ENCODE results near the gene STK38.
"Not testable (repeated sequence)": the region's sequence is repeated elsewhere in the genome, so short reads cannot be mapped to it uniquely, and the experiment has no call there.

The STK38 gene

DNA sequence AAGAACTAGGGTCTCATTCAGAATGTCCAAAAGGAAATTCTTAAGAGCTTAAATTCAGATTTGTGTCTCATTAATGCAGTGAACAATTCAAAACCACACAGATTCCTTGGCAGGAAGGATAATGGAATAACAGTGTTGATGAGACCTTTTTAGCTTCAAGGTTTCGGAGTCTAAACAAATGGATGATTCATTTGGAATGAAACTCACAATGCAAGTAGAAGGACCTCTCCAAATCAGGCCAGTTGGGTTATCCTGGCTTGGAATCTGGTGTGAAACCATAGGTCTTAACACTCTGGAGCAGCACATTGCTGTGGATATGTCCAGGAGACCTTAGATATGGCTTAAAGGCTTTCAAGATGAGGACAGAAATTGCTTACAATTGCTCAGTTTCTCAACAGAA, 59.6 kb downstream of the STK38 start:
- DNase-seq (ENCODE audit: low read depth): no peak

DNA sequence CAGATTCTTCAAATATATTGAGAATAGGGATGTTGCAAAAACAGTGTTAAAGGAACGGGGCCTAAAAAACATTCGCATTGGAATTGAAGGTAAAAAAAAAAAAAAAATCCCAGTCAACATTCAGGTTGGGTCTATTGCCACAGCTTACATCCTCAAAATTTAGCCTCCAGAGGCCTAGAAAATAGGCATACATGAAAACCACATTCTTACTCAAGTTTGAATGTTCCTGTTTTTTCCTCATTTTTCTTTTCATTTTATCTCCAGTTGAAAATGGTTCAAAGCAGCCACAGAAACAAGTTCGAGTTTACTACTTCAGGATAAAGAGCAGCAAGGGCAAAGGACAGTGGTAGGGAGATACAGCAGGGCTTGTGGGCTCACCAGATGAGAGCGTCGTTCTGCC, 62.5 kb downstream of the STK38 start:
- no peak for DNase-seq (ENCODE audit: low read depth)

DNA sequence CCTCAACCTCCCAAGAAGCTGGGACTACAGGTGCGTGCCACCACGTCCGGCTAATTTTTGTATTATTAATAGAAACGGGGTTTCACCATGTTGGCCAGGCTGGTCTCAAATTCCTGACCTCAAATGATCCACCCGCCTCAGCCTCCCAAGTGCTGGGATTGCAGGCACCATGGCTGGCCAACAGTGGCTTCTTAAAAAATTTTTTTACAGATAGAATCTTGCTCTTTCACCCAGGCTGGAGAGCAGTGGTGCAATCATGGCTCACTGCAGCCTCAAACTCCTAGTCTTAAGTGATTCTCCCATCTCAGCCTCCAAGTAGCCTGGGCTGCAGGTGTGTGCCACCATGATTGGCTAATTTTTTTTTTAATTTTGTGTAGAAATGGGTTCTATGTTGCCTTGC, 64.0 kb downstream of the STK38 start:
- not testable (repeated sequence) for DNase-seq (ENCODE audit: low read depth)

DNA sequence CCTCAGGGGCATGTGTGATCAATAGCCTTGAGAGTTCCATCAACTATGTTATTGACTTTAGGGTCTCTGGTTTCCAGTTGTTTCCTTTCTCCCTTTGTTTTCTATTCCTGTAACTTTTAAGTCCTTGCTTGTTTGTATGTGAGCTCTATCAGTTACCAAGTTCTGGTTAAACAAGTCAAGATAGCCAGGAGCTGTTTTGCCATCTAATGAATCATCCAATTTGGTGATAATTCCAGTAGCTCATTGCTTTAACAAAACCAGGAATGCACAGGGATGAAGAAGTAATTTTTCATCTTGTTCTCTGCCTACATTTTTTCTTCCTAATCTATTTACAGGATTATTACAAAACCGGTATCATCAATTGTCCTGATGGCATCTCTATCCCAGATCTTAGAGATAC, 68.0 kb downstream of the STK38 start:
- no peak for DNase-seq (ENCODE audit: low read depth)

DNA sequence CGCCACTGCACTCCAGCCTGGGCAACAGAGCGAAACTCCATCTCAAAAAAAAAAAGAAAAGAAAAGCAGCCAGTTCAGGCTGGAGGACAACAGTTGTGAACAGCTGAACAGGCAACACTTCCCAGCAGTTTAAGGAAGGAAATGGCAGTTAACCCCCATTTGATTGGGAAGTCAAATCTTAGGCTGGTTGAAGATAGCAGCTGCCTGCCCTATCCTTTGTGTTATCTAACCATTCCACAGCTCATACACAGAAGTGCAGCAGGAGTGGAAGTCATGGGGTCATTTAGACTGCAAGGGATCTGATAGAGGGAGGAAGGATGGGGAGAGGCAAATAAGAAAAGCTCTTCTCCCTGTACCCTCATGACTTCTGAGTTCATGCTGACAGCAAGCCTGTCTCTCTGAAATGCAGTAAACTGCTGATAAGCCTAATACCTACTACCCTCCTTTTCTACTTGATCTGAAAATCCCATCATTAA, 69.2 kb downstream of the STK38 start:
- DNase-seq (ENCODE audit: low read depth): no peak

DNA sequence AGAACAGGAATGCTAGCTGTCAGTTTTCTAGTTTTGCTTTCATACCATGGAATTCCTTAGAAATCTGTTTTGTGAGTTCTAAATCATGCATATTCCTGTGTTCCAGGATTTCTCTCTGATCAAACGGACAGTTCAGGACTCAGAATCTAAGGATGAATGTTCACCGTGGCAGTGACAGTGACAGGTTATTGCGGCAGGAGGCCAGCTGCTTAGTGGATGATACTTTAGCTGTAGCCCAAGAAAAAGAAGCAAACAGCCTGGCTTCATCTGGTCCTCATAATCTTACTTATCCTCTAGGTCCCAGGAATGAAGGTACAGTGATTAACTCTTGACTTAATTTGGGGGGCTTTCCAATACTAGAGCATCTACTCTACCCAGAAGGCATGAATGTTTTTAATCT, 77.3 kb downstream of the STK38 start:
- no peak for DNase-seq (ENCODE audit: low read depth)

DNA sequence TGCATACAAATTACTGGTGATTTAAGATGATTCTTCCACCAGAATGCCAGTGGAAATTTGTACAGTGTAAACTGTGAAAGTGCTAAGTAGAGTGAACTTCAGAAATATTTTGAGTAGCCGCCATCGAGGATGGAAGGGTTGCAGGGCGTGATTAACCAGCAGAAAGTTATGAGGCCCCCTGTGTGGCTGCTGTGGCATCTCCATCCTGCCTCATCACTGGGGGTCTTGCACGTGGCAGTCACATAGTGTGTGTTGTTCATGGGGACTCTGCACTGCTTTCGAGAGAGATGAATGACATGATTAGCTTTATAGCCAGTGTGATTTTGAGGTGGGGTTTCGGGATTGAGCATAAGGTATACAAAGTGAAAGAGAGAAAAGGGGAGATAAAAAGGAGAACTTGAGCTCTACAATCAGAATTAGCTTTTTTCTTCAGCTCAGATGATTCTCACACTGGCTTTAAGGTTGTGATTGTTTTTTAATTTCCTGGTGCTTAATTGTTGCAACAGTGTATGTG, 78.1 kb downstream of the STK38 start:
- DNase-seq (ENCODE audit: low read depth): no peak

DNA sequence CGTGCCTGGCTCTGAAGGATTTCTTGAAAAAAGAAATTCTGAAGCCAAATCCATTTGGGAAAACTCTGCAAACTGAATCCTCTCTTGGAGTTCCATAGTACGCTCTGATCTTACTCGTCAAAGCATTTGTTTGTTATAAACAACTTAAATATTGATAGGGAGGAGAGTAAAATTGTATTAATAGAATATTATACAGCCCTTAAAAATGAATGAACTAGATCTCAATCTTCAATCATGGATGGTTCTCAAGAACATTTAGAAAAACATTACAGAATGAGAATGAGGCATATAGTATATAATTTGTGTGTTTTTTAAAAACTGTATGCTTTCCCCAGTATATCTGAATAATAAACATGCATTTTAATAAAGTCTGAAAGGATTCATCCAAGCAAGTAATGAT, 79.7 kb downstream of the STK38 start:
- no peak for DNase-seq (ENCODE audit: low read depth)

DNA sequence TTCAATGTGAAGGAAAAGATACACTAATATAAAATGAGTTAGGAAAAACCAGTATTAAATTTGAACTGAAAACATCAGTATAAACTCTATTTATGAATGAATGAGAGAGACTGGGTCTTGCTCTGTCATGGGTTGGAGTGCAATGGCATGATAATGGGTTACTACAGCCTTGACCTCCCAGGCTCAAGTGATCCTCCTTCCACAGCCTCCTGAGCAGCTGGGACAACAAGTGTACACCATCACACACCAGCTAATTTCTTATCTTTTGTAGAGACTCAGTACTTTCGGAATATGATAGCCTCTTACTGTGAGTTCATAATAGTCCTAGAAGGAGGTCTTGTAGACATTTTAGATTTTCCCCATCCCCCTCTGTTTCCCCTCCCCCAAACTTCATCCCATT, 83.0 kb downstream of the STK38 start:
- DNase-seq (ENCODE audit: low read depth): no peak

DNA sequence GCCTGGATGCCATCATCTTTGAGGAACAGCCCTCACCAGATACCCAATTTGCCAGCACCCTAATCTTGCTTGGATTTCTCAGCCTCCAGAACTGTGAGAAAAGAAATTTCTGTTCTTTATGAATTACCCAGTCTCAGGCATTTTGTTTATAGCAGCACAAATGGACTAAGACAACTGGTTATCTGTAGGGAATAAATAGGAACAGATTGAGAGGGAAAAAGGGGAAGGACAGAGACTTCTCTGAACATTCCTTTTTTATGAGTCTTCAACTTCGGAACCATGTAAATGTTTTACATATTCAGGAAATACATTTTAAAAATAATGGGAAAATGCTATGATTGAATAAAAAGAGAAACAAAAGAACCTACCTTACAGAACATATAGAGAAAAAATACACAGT, 83.6 kb downstream of the STK38 start:
- DNase-seq (ENCODE audit: low read depth): no peak

DNA sequence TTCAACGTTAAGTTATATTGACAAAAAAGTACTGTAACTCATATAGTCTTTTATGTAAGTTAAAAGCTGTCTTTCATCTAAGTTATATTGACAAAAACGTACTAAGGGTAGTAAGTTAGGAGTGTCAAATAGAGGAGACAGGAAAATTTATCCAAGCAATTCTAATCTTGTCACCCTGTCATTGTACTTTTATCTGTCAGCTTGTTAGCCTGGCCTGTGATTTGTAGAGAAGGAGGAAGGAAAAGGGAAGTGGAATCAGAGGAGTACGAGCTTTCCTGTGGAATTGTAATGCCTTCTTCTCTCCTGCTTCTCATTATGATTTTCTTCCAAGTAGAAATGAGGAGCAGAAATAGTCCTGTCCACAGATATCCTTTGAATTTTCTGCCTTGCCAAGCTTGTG, 85.6 kb downstream of the STK38 start:
- DNase-seq (ENCODE audit: low read depth): no peak

DNA sequence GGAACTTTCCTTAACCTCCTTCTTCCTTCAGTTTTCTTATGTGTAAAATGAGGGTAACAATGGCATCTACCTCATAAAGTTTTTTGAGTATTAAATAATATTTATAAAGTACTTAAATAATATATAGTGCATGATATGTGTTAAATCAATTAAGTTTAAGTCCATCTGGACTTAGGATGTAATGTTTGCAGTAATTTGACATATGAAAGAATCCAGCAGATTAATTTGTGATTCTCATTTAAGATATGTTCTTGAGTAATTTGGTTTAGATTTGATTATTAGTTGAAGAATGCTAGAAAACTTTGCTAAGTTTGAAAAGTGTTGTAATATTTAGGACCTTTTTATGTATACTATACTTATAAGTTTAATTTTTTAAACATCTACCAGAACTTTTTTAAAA, 86.4 kb downstream of the STK38 start:
- DNase-seq (ENCODE audit: low read depth): no peak

DNA sequence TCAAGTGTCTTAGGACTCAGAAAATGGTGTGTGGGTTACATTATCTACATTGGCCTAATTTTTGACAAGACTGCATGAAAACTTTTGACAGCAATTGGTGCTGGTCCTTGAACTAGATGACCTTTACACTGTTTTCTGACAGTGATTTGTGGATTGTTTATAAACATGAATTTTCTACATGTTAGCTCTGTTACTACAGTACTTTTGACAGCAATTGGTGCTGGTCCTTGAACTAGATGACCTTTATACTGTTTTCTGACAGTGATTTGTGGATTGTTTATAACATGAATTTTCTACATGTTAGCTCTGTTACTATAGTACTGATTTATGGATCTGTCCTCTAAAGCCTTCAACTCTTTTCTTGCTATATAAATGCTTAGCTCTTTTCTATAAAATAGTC, 87.8 kb downstream of the STK38 start:
- no peak for DNase-seq (ENCODE audit: low read depth)

DNA sequence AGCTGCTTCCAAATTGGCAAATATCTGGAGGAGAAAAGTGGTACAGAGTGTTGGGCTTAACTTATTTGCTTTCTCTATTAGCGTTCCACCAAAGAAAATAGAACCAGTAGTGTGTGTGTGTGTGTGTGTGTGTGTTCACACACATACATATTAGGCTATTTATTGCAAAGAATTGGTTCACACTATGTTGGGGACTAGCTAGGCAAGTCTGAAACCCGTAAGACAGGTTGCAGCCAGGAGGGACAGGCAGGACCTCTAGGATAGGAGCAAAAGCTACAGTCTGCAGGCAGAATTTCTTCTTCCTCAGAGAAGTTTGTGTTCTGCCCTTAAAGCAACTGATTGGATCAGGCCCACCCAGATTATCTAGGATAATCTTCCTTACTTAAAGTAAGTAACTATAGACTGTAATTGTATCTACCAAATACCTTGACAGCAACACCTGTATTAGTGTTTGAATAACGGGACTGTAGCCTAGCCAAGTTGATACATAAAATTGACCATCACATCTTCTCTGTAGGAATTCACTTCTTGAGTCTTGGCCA, 91.7 kb downstream of the STK38 start:
- no peak for DNase-seq (ENCODE audit: low read depth)

DNA sequence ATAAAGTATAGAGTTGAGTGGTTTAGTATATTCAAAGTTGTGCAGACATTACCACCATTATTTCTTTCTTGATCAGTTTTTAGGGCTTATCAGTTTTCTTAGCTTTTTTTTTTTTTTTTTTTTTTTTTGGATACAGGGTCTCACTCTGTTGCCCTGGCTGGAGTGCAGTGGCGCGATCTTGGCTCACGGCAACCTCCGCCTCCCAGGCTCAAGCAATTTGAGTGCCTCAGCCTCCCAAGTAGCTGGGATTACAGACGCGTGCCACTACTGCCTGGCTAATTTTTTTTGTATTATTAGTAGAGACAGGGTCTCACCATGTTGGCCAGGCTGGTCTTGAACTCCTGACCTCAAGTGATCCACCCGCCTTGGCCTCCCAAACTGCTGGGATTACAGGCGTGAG, 94.4 kb downstream of the STK38 start:
- DNase-seq (ENCODE audit: low read depth): not testable (repeated sequence)

DNA sequence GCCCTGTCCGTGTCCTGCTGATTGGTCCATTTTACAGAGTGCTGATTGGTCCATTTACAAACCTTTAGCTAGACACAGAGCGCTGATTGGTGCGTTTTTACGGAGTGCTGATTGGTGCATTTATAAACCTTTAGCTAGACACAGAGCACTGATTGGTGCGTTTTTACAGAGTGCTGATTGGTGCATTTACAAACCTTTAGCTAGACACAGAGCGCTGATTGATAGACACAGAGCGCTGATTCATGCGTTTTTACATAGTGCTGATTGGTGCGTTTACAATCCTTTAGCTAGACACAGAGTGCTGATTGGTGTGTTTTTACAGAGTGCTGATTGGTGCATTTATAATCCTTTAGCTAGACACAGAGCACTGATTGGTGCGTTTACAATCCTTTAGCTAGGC, 98.1 kb downstream of the STK38 start:
- not testable (repeated sequence) for DNase-seq (ENCODE audit: low read depth)

DNA sequence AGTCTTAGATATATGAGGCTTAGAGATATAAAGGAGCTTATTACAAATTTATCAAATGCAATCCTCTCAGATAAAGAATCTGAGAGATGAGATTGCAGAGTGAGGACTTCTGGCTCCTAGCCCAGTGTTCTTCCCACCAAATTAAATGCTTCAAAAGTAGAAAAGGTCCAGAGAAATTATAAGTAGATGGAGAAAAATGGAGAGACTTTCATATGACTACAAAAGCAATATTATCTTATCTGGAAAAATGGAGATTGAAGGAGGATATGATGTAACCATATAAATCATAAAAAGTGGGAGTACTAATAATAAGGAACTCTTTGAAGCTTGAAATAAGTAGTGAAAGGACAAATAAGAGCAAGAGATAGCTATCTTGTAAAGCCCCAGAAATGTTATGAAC, 101.7 kb downstream of the STK38 start:
- no peak for DNase-seq (ENCODE audit: low read depth)

DNA sequence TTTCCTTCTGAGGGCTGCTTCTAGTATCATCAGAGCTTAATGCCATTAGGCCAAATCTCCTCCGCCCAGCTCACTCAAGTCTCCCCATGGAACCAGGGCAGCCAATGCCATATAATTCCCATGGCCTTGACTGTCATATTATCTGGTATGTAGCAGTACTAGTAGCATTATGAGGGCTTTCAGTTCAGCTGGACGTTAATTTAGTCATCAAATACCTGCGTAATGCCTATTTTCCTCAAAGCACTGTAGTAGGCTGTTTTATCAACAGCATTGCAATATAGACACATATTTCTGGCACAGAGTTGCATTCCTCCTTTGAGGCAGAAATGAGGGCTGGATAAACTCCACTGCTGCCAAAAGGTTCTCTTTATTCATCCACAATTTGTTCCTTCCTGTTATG, 102.8 kb downstream of the STK38 start:
- DNase-seq (ENCODE audit: low read depth): no peak
